Left cardiac atrium (tissue), 4 donors: ENCODE data around the gene TEX264. TPM values are rescaled to one million over a fixed set of nuclear protein-coding genes. Genes with fewer than 3 reads are reported as not detected.
"Not testable (repeated sequence)": the region's sequence is repeated elsewhere in the genome, so short reads cannot be mapped to it uniquely, and the experiment has no call there.

Experiments
- ATAC-seq, 2 donors: fragments of 200-7000 bp; cut with Tn5 transposase; one replicate each; pipeline ENCODE4 v1.9.1; 2020; ENCODE audit warnings: mild to moderate bottlenecking in 2 of 2, moderate library complexity in 2 of 2
- DNase-seq: peaks from one replicate; pipeline ENCODE4 v3.0.0-alpha.2; 2020
- intact Hi-C, 2 donors: fragments of 100-400 bp; cut with DNase I; formaldehyde crosslinking; loops; one replicate each; pipeline versions ENCODE4 v1.14.1 to v1.15.1; 2022 to 2023
- total RNA-seq, 2 donors: library from RNA; stranded (reverse); fragmentation: NEBNext Ultra II Directional; extraction: Animal tissue kit (Norgen Biotek cat#: 25700); gene quantifications; one replicate each; pipeline ENCODE4 v1.2.1, GENCODE V29; 2021
- donor health status: DM: no; HTN: yes; CAD: no.
- donor health status: DM: no; HTN: yes; CAD: no; lungs with severe emphysema.
- donor health status: DM: yes; HTN: yes; CAD: no.
- donor health status: Dilated cardiomyopathy.

Gene TEX264
- total RNA-seq, 2 donors from 2014 or later, result 44.1 TPM

DNA sequence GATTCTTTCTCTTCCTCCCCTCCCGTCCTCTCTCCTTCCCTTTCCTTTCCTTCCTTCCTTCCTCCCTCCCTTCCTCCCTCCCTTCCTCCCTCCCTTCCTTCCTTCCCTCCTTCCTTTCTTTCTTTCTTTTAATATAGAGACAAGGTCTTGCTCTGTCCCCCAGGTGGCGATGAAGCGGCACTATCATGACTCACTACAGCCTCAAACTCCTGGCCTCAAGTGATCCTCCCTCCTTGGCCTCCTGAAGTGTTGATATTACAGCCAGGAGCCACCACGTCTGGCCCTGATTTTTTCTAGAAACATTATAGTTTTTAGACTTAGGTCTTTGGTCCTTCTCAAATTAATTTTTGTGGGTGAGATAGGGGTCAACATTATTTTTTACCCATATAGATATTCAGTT lies 51.3 kb downstream of the TEX264 start:
- no peak for DNase-seq
- intact Hi-C loops, result no loop called here
- no peak for ATAC-seq

DNA sequence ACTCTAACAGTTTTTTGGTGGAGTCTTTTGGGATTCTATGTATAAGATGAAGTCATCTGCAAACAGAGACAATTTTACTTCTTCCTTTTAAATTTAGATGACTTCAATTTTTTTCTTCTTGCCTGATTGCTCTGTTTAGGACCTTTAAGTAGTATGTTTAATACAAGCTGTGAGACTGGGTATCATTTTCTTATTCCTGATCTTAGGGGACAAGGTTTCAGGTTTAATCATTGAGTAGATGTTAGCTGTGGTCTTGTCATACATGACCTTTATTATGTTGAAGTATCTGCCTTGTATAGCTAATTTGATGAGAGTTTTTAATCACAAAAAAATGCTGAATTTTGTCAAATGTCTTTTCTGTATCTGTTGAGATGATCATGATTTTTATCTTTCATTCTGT lies 56.4 kb downstream of the TEX264 start:
- intact Hi-C loops, result no loop called here
- no peak for ATAC-seq

DNA sequence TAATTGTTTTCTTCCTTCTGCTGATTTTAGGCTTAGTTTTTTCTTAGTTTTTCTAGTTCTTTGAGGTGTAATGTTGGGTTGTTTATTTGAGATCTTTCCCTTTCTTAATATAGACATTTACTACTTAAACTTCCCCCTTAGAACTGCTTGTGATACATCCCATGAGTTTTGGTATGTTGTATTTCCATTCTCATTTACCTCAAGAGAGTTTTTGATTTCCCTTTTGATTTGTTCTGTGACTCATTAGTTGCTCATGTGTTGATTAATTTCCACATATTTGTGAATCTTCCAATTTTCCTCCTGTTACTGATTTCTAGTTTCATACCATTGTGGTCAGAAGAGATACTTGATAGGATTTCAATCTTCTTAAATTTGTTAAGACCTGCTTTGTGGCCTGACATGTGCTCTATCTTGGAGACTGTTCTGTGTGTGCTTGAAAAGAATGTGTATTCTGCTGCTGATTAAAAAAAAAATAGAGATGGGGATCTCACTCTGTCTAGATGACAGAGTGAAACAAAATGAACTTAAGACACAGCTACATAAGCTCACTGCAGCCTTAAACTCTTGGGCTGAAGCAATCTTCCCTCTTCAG lies 58.1 kb downstream of the TEX264 start:
- intact Hi-C loops, result no loop called here
- no peak for ATAC-seq
- no peak for DNase-seq

More for the DNA sequence above, 56.4 kb downstream of the TEX264 start:
- DNase-seq, result no peak

- ATAC-seq, result no peak
- intact Hi-C loops, result no loop called here
- no peak for DNase-seq
Observed at GRCh38 chr3:51733859-51734571, 63.0 kb downstream of the TEX264 start.

GRCh38 chr3:51734572-51734907 lies 63.5 kb downstream of the TEX264 start:
- DNase-seq, result no peak
- intact Hi-C loops, result no loop called here
- ATAC-seq, result no peak

- DNase-seq (no peak), ATAC-seq (no peak)
- intact Hi-C loops, result no loop called here
Observed at GRCh38 chr3:51735039-51735438, 64.0 kb downstream of the TEX264 start.

- intact Hi-C loops, result no loop called here
- ATAC-seq, result no peak
- DNase-seq, result no peak
Observed at GRCh38 chr3:51735950-51736349, 64.9 kb downstream of the TEX264 start.

GRCh38 chr3:51739110-51739509 lies 68.1 kb downstream of the TEX264 start:
- intact Hi-C loops, result no loop called here
- ATAC-seq, result no peak
- no peak for DNase-seq

DNA sequence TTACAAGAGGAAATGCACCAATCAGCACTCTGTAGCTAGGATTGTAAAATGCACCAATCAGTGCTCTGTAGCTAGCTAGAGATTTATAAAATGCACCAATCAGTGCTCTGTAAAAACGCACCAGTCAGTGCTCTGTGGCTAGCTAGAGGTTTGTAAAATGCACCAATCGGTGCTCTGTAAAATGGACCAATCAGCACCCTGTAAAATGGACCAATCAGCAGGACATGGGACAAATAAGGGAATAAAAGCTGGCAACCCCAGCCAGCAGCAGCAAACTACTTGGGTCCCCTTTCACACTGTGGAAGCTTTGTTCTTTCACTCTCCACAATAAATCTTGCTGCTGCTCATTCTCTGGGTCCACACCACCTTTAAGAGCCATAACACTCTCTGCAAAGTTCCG lies 71.3 kb downstream of the TEX264 start:
- DNase-seq, ATAC-seq, intact Hi-C loops: not testable (repeated sequence)

DNA sequence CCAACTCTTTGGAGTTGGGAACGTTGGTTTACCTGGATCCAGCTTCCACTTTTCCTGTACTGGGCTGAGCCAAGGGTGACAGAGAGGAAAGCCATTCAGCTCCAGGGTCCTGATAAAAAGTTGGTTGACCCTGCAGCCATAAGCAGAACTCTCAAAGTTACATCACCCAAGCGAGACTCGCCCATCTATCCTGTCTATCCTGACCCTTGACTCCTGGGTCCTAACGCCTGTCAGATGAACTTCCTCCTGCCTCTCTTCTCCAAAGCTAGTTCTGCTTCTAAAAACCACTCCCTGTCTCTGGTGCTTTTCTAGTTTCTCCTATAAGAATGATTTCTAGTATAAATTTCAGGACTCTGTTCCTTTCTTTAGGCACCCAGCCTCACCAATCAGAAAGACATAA lies 71.9 kb downstream of the TEX264 start:
- intact Hi-C loops, DNase-seq, ATAC-seq: not testable (repeated sequence)

DNA sequence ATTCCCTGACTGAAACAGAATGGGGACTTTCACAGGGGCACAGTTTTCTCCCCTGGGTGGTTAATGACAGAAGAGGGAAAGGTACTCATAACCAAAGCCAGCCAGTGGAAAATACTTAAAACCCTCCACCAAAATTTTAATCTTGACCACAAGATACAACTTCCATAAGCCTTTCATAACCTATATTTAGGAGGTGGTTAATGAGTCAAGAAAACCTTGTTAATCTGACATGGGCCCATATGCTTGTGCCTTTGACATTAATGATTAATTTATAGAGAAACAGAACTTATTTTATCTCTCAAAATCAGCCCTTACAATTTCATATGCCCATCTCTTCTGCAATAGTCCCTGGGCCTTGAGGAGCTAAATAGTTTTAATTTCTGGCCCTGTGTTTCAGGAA lies 76.8 kb downstream of the TEX264 start:
- intact Hi-C loops, result no loop called here
- DNase-seq (no peak), ATAC-seq (no peak)

DNA sequence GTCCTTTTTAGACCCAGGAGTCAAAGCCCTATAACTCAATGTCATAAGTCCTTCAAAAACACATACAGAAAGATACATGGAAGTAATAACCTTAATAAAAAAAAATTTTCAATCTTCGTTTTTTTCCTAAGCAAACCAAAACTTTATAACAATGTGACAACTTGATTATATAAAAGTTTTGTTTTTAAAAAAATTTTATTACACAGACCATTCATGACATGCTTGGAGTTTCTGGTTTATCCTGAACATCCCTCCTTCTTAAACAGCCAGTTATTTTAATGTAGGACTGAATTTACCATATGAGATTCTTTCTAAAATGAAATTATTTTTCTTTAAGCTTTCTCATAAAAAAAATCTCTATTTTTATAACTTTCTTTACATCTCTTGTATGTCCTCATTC lies 77.3 kb downstream of the TEX264 start:
- intact Hi-C loops, result no loop called here
- ATAC-seq, result no peak
- DNase-seq, result no peak

GRCh38 chr3:51750878-51751277 lies 79.8 kb downstream of the TEX264 start:
- intact Hi-C loops, result no loop called here
- DNase-seq (no peak), ATAC-seq (no peak)

DNA sequence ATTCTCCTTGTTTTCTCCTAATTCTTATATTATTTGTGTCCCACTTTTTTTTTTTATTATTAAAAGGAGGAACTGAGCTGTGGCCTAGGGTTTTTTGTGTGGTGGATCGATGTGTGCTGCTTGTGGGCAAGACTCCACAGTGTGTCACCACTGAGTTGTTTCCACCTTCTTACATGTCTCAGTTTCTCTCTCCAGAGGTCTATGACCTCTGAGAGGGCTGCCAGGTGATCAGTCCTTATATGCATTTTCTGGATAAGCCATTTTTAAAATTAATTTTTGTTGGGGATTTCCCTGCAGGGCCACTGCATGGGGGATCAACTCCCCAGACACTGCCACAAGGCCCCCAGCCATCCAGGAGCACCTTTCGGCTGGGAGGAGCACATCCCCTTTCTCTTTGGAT lies 80.2 kb downstream of the TEX264 start:
- DNase-seq (no peak), ATAC-seq (no peak)
- intact Hi-C loops, result no loop called here

Other genes with a start within 250 kb of the TEX264 start
- gene DCAF1, start 171.2 kb upstream of the TEX264 start, total RNA-seq, result 10 to 100 TPM; 14.3 to 16.4 TPM
- 10 to 100 TPM in 1 of 2 donors, 1 to 10 TPM in 1; 9.1 to 15.0 TPM for gene RAD54L2, start 132.5 kb upstream of the TEX264 start, total RNA-seq
- gene GRM2, start 35.8 kb downstream of the TEX264 start, total RNA-seq, result under 1 TPM; 0.15 to 0.50 TPM
- gene IQCF6, start 108.0 kb downstream of the TEX264 start, total RNA-seq, result not detected
- not detected for gene IQCF2, start 190.4 kb downstream of the TEX264 start, total RNA-seq
- not detected for gene IQCF5, start 204.3 kb downstream of the TEX264 start, total RNA-seq
- gene IQCF1, start 232.1 kb downstream of the TEX264 start, total RNA-seq, result not detected